IMR-90 (cell line): ENCODE results near the gene ANKS3. TPM values are rescaled to one million over a fixed set of nuclear protein-coding genes. Genes with fewer than 3 reads are reported as not detected.

Experiments used
- ATAC-seq: fragments of 200-7000 bp; cut with Tn5 transposase; 2 replicates; pipeline ENCODE4 v1.9.1; 2020; ENCODE audit warnings: low read depth, mild to moderate bottlenecking, moderate library complexity
- BruUV-seq: library from RNA; stranded (reverse); fragments of 400-500 nt; replicated peaks from 2 replicates; lab custom pipeline; 2021; lab: Mats Ljungman, UMichigan
- CTCF ChIA-PET: fragments of 300-600 bp; formaldehyde crosslinking; extraction: SDS; loops from one replicate; lab custom pipeline; 2021; ENCODE audit warnings: antibody characterized with exemption; lab: Yijun Ruan, JAX
- POLR2A ChIA-PET: fragments of 300-600 bp; sonication (Branson Sonifier 250); formaldehyde crosslinking; loops from one replicate; lab custom pipeline; 2022; ENCODE audit warnings: antibody characterized with exemption; ENCODE audit not compliant: unreplicated experiment; lab: Charles Lee
- DNase-seq: peaks from one replicate; pipeline ENCODE4 v3.0.0; 2013
- H2AFZ ChIP-seq: replicated peaks from 2 replicates; pipeline ENCODE3; 2013; ENCODE audit warnings: low read length, mild to moderate bottlenecking; ENCODE audit not compliant: poor library complexity
- H2AK5ac ChIP-seq: 2 replicates; pipeline ENCODE4 v1.6.1; 2013; ENCODE audit warnings: low read depth, low read length, inconsistent platforms
- H2AK9ac ChIP-seq: replicated peaks from 2 replicates; pipeline ENCODE3; 2013; ENCODE audit warnings: mild to moderate bottlenecking, low read depth, low read length, moderate library complexity; ENCODE audit not compliant: poor library complexity
- H2BK120ac ChIP-seq: 2 replicates; pipeline ENCODE4 v1.6.1; 2013; ENCODE audit warnings: low read depth, low read length, inconsistent platforms
- H2BK15ac ChIP-seq: 3 replicates; pipeline ENCODE4 v1.6.1; 2013; ENCODE audit warnings: low read depth, low read length, inconsistent platforms
- H2BK20ac ChIP-seq: 2 replicates; pipeline ENCODE4 v1.6.1; 2013; ENCODE audit warnings: low read depth, mild to moderate bottlenecking, inconsistent platforms, low read length, moderate library complexity
- H2BK5ac ChIP-seq: 2 replicates; pipeline ENCODE4 v1.6.1; 2013; ENCODE audit warnings: mild to moderate bottlenecking, low read depth, low read length, inconsistent platforms; ENCODE audit not compliant: poor library complexity, severe bottlenecking
- H3K14ac ChIP-seq: replicated peaks from 2 replicates; pipeline ENCODE4 v1.6.1; 2013; ENCODE audit warnings: low read depth, low read length, inconsistent platforms
- H3K18ac ChIP-seq: 2 replicates; pipeline ENCODE4 v1.6.1; 2013; ENCODE audit warnings: low read depth, low read length, control low read depth
- H3K23ac ChIP-seq: 2 replicates; pipeline ENCODE4 v1.6.1; 2013; ENCODE audit warnings: low read depth, low read length, inconsistent platforms
- H3K27ac ChIP-seq: 2 replicates; pipeline ENCODE4 v1.5.1; 2013; ENCODE audit warnings: mild to moderate bottlenecking, control low read depth, low read length; ENCODE audit not compliant: insufficient read depth
- H3K27me3 ChIP-seq: 2 replicates; pipeline ENCODE4 v1.6.1; 2013; ENCODE audit warnings: low read length; ENCODE audit not compliant: control insufficient read depth, insufficient read depth
- H3K36me3 ChIP-seq: 2 replicates; pipeline ENCODE4 v1.6.1; 2013; ENCODE audit warnings: low read length, mixed read lengths; ENCODE audit not compliant: control insufficient read depth, insufficient read depth
- H3K4ac ChIP-seq: 2 replicates; pipeline ENCODE4 v1.6.1; 2013; ENCODE audit warnings: low read depth, low read length, inconsistent platforms
- H3K4me1 ChIP-seq: 2 replicates; pipeline ENCODE4 v1.6.1; 2013; ENCODE audit warnings: low read length, mixed read lengths; ENCODE audit not compliant: control insufficient read depth, insufficient read depth
- H3K4me2 ChIP-seq: 2 replicates; pipeline ENCODE4 v1.6.1; 2013; ENCODE audit warnings: low read depth, mild to moderate bottlenecking, control low read depth, low read length, moderate library complexity
- H3K4me3 ChIP-seq: 2 replicates; pipeline ENCODE4 v1.5.1; 2013; ENCODE audit warnings: low read depth, mild to moderate bottlenecking, control low read depth, low read length, moderate library complexity; ENCODE audit not compliant: insufficient read depth
- H3K56ac ChIP-seq: 2 replicates; pipeline ENCODE4 v1.6.1; 2013; ENCODE audit warnings: low read length, inconsistent platforms; ENCODE audit not compliant: insufficient read depth; ENCODE audit errors: extremely low read depth
- H3K79me1 ChIP-seq, 2 experiments: 2 replicates each; pipeline ENCODE4 v1.6.1; 2013; ENCODE audit warnings: low read length in 2 of 2, inconsistent platforms in 1 of 2, low read depth in 1 of 2
- H3K9ac ChIP-seq: 2 replicates; pipeline ENCODE4 v1.6.1; 2013; ENCODE audit warnings: low read depth, low read length, control low read depth
- H3K9me1 ChIP-seq: 2 replicates; pipeline ENCODE4 v1.6.1; 2013; ENCODE audit warnings: low read length, inconsistent platforms; ENCODE audit not compliant: insufficient read depth
- H3K9me3 ChIP-seq: 2 replicates; pipeline ENCODE4 v1.6.1; 2013; ENCODE audit warnings: low read length; ENCODE audit not compliant: control insufficient read depth, insufficient read depth
- H4K20me1 ChIP-seq: 2 replicates; pipeline ENCODE4 v1.6.1; 2013; ENCODE audit warnings: low read length, inconsistent platforms; ENCODE audit not compliant: insufficient read depth
- H4K5ac ChIP-seq: 2 replicates; pipeline ENCODE4 v1.6.1; 2013; ENCODE audit warnings: mild to moderate bottlenecking, low read depth, low read length, control low read depth
- H4K8ac ChIP-seq, 2 experiments: 2 replicates each; pipeline ENCODE4 v1.6.1; 2013; ENCODE audit warnings: low read depth in 2 of 2, low read length in 2 of 2, control low read depth in 1 of 2, inconsistent platforms in 1 of 2
- H4K91ac ChIP-seq: 2 replicates; pipeline ENCODE4 v1.6.1; 2013; ENCODE audit warnings: low read depth, low read length, inconsistent platforms; ENCODE audit not compliant: insufficient read depth
- BHLHE40 ChIP-seq: fragments of 150-350 bp; IDR thresholded peaks from 2 replicates; pipeline ENCODE4 v1.6.1; 2016; ENCODE audit warnings: mild to moderate bottlenecking, low read depth, low read length
- CEBPB ChIP-seq: IDR thresholded peaks from 2 replicates; pipeline ENCODE4 v1.6.1; 2012; ENCODE audit warnings: low read depth, low read length, improper control_type of control experiment
- CHD1 ChIP-seq: IDR thresholded peaks from 2 replicates; pipeline ENCODE4 v1.6.1; 2012; ENCODE audit warnings: low read depth, low read length, improper control_type of control experiment
- CTCF ChIP-seq: conservative IDR thresholded peaks from 2 replicates; pipeline ENCODE4 v1.5.1; 2012; ENCODE audit warnings: mild to moderate bottlenecking, low read depth, low read length, improper control_type of control experiment
- ELK1 ChIP-seq: fragments of 150-350 bp; IDR thresholded peaks from 2 replicates; pipeline ENCODE4 v1.6.1; 2016; ENCODE audit warnings: low read depth, mild to moderate bottlenecking, low read length, moderate library complexity, borderline replicate concordance
- FOS ChIP-seq: fragments of 150-350 bp; IDR thresholded peaks from 2 replicates; pipeline ENCODE4 v1.6.1; 2016; ENCODE audit warnings: low read depth, low read length
- MAZ ChIP-seq: IDR thresholded peaks from 2 replicates; pipeline ENCODE4 v1.6.1; 2012; ENCODE audit warnings: low read depth, mild to moderate bottlenecking, low read length, improper control_type of control experiment, moderate library complexity, borderline replicate concordance
- MXI1 ChIP-seq: IDR thresholded peaks from 2 replicates; pipeline ENCODE4 v1.6.1; 2012; ENCODE audit warnings: low read depth, mild to moderate bottlenecking, low read length, moderate library complexity, borderline replicate concordance
- POLR2A ChIP-seq: IDR thresholded peaks from 2 replicates; pipeline ENCODE4 v1.6.1; 2012; ENCODE audit warnings: mild to moderate bottlenecking, low read depth, low read length
- RCOR1 ChIP-seq: IDR thresholded peaks from 2 replicates; pipeline ENCODE4 v1.6.1; 2012; ENCODE audit warnings: mild to moderate bottlenecking, low read length, improper control_type of control experiment; ENCODE audit not compliant: insufficient replicate concordance
- SMC3 ChIP-seq: fragments of 150-350 bp; IDR thresholded peaks from 2 replicates; pipeline ENCODE4 v1.6.1; 2016; ENCODE audit warnings: low read depth, mild to moderate bottlenecking, antibody characterized with exemption, low read length, moderate library complexity
- USF2 ChIP-seq: fragments of 150-350 bp; IDR thresholded peaks from 2 replicates; pipeline ENCODE4 v1.6.1; 2017; ENCODE audit warnings: mild to moderate bottlenecking, antibody characterized with exemption, low read length, low read depth
- WGBS, 2 experiments: methylation state at CpG; one replicate each; pipeline versions ENCODE4 v1.1.5 to v1.1.7; 2013; ENCODE audit warnings: missing lambda C conversion rate in 2 of 2; ENCODE audit not compliant: insufficient read length in 1 of 2; ENCODE audit errors: extremely low coverage in 2 of 2; 5-methylcytosine and 5-hydroxymethylcytosine counted together
- dilution Hi-C: fragments of 300-500 bp; cut with HindIII; formaldehyde crosslinking; loops from one replicate; pipeline ENCODE4 v1.14.3; 2018; ENCODE audit warnings: low sequenced_read_pairs; ENCODE audit not compliant: unreplicated experiment
- in situ Hi-C: fragments of 300-500 bp; cut with MboI; formaldehyde crosslinking; loops from 3 replicates; pipeline ENCODE4 v1.14.3; 2019; ENCODE audit warnings: low sequenced_read_pairs, inconsistent platforms, mixed read lengths
- intact Hi-C: fragments of 100-400 bp; cut with micrococcal nuclease; formaldehyde crosslinking; loops from 2 replicates; pipeline ENCODE4 v1.10.0; 2022
- polyA plus RNA-seq, 3 experiments: library from polyadenylated mRNA; depleted of rRNA; stranded (reverse); fragments of >200 nt; gene quantifications; 2 replicates each; pipeline ENCODE4 v1.2.3, GENCODE V29; 2012; ENCODE audit warnings: low replicate concordance in 1 of 3
- total RNA-seq: library from RNA; depleted of rRNA; stranded (reverse); fragments of >200 nt; gene quantifications from 2 replicates; pipeline ENCODE4 v1.2.3, GENCODE V29; 2012

ANKS3 gene
- total and polyA plus RNA-seq, 2 of the 4 experiments (the other 2 are of a cell fraction) = 24.4 to 25.0 TPM

DNA sequence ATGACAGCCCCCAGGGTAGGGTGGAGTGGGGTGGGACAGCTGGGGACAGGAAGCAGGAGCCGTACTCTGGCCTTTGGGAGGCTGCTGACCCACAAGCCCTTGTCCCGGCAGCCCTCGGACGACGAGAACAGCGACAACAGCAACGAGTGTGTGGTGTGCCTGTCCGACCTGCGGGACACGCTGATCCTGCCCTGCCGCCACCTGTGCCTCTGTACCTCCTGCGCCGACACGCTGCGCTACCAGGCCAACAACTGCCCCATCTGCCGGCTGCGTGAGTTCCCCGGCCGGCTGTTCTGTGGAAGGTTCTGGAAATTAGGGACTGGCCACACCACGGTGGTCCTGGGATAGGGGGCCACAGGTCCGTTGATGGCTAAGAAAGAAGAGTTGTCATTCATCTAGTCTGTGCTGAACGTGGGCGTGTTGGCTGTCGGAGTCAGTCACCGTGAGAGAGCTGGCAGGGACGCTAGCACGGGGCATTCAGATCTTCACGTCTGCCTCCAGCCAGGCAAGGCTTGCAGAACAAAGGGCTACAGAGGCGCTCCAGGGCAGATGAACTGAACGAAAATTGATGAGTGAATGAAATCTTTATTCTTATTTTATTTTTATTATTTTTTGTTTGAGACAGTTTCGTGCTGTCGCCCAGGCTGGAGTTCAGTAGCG is 60.6 kb downstream of the ANKS3 start:
- Histone ChIP-seq H3K27ac (no peak overlapping the region), H3K9me1 (no peaks in the 10 kb centered on the region), H3K4ac (no peak overlapping the region), H3K79me1 (peaks cover 9 to 16% of the 10 kb centered on the region in 2 experiments; a peak in 3 of 4 replicates), H2BK15ac (no peak overlapping the region), H3K36me3 (peaks cover 58% of the 10 kb centered on the region), H4K5ac (no peak overlapping the region), H4K8ac (no peak overlapping the region), H3K9ac (no peak overlapping the region), H2BK20ac (no peak overlapping the region), H3K9me3 (no peaks in the 10 kb centered on the region), H2AFZ (no peak overlapping the region), H3K14ac (no peak overlapping the region), H3K18ac (no peak overlapping the region), H3K4me1 (no peaks in the 10 kb centered on the region), H3K4me2 (no peak overlapping the region), H2BK5ac (no peak overlapping the region), H3K56ac (no peak overlapping the region), H2BK120ac (no peak overlapping the region), H4K91ac (no peak overlapping the region), H3K4me3 (no peak overlapping the region), H3K27me3 (no peaks in the 10 kb centered on the region), H2AK9ac (no peak overlapping the region), H4K20me1 (no peaks in the 10 kb centered on the region), H3K23ac (no peak overlapping the region), H2AK5ac (no peak overlapping the region)
- dilution Hi-C loops (no loop called here), in situ Hi-C loops (no loop called here), intact Hi-C loops (no loop called here)
- ChIA-PET POLR2A (no interaction called here), CTCF (no interaction called here)
- BruUV-seq = no TSS peak
- no peak for TF ChIP-seq CHD1
- TF ChIP-seq USF2 = no peak
- TF ChIP-seq SMC3 = no peak
- no peak for TF ChIP-seq CTCF
- TF ChIP-seq CEBPB = no peak
- no peak for TF ChIP-seq MXI1
- TF ChIP-seq ELK1 = no peak
- TF ChIP-seq FOS = no peak
- TF ChIP-seq BHLHE40 = no peak
- TF ChIP-seq POLR2A = no peak
- no peak for TF ChIP-seq RCOR1
- TF ChIP-seq MAZ = no peak
- WGBS, 2 experiments = 87% methylated on average over 11 of the region's 33 CpGs; no CpG with 5 or more reads in 1 of the 2 experiments
- ATAC-seq = no peak
- no peak for DNase-seq
